Activated naive CD4-positive, alpha-beta T cell treated with anti-CD3 and anti-CD28 coated beads, Interleukin-2, amount 10 ng/mL, durations not matched to agents 7 days and 5 days (primary cell): ENCODE data around the gene RAD51B.

Experiments
- CTCF ChIA-PET: fragments of 350-600 bp; sonication (Branson Sonifier 250); formaldehyde crosslinking; loops from one replicate; lab custom pipeline; 2021; ENCODE audit warnings: antibody characterized with exemption; lab: Charles Lee
- DNase-seq: peaks from one replicate; pipeline ENCODE4 v3.0.0-alpha.2; 2020
- H3K27ac Mint-ChIP-seq: one replicate; pipeline ENCODE4 v1.8.0; 2021; ENCODE audit warnings: mild to moderate bottlenecking, moderate library complexity, mixed read lengths
- H3K27me3 Mint-ChIP-seq: one replicate; pipeline ENCODE4 v1.8.0; 2021; ENCODE audit warnings: mild to moderate bottlenecking, mixed read lengths
- H3K36me3 Mint-ChIP-seq: one replicate; pipeline ENCODE4 v1.8.0; 2021; ENCODE audit warnings: mixed read lengths
- H3K4me1 Mint-ChIP-seq: one replicate; pipeline ENCODE4 v1.8.0; 2021; ENCODE audit warnings: mixed read lengths
- H3K4me3 Mint-ChIP-seq: one replicate; pipeline ENCODE4 v1.8.0; 2021; ENCODE audit warnings: mild to moderate bottlenecking, moderate library complexity, mixed read lengths
- H3K9me3 Mint-ChIP-seq: one replicate; pipeline ENCODE4 v1.8.0; 2021; ENCODE audit warnings: mixed read lengths

RAD51B gene

DNA sequence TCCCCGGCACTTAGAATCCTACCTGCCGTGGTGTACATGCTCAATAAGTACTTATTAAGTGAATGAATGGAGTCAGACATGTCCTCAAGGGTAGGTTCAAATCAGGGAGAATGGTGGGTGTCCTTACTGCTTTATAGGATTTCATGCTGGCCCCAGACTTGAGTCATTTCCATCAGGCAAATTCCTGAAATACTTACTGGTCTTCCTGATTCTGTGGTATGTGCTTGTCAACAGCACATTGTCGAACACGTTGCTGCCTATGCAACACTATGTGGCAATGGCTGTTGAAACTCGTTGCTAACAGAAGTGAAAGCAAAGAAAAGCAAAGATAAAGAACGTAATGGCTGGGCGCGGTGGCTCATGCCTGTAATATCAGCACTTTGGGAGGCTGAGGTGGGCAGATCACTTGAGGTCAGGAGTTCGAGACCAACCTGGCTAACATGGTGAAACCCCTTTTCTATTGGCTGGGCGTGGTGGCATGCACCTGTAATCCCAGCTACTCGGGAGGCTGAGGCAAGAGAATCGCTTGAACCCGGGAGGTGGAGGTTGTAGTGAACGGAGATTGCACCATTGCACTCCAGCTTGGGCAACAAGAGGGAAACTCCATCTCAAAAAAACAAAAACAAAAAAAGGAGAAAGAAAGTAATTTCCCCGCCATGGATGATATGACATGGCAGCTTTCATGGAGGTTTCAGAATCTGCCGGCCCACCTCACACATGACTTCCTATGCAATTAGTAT, 758.4 kb downstream of the RAD51B start:
- CTCF ChIA-PET, result no interaction called here
- H3K4me3 Mint-ChIP-seq, result no peak overlapping the region
- H3K9me3 Mint-ChIP-seq, result peaks cover 2% of the 10 kb centered on the region
- H3K36me3 Mint-ChIP-seq, result peaks cover 2% of the 10 kb centered on the region
- H3K27me3 Mint-ChIP-seq, result peaks cover 8% of the 10 kb centered on the region
- no peak for DNase-seq
- H3K27ac Mint-ChIP-seq, result no peak overlapping the region
- H3K4me1 Mint-ChIP-seq, result no peaks in the 10 kb centered on the region

DNA sequence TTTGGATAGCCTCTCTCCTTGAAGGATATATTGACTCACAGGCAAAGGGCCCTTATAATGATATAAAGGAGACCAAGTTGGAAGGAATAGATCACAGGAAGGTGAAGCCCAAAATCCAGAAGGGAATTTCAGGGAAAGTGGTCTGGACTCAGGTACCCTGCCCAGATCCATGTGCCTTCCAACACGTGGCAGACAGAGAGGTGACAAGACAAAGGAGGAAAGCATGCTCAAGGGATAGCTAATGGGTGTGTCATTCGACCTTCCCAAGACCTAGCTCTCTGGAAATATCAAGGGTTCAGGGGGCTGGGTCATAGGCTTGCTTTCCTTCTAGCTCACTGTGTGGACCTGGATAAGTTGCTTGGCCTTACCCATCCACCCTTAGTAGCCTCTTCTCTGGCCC, 759.0 kb downstream of the RAD51B start:
- H3K27ac Mint-ChIP-seq, result no peak overlapping the region
- no peak overlapping the region for H3K4me3 Mint-ChIP-seq
- no peaks in the 10 kb centered on the region for H3K4me1 Mint-ChIP-seq
- no peak for DNase-seq
- peaks cover 8% of the 10 kb centered on the region for H3K27me3 Mint-ChIP-seq
- CTCF ChIA-PET, result no interaction called here
- peaks cover 2% of the 10 kb centered on the region for H3K36me3 Mint-ChIP-seq
- H3K9me3 Mint-ChIP-seq, result peaks cover 2% of the 10 kb centered on the region

DNA sequence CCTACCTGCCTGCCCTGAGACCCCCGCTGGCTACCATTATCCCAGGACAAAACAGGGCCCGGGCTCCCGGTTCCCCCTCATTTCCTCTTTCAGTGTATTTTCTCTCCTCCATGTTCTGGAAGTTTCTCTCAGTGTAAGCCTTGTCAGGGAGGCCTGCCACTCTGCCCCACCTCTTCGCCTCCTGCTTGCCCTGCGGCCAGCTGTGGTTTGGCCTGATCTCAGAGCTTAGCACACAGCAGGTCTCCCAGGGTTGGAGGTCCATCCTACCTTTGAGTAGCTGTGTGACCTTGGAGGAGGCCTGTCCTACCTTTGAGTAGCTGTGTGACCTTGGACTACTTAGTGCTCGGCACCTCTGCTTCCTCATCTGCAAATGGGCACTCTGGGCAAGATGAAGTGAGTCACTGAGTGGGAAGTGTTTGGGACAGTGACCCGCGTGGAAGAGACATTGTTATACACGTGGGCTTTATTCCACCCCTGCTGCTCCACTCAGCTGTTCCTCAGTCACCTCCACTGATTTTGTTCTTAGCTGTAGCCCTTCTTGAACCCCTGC, 760.6 kb downstream of the RAD51B start:
- DNase-seq, result no peak
- no peaks in the 10 kb centered on the region for H3K4me1 Mint-ChIP-seq
- H3K9me3 Mint-ChIP-seq, result peaks cover 2% of the 10 kb centered on the region
- H3K27ac Mint-ChIP-seq, result no peak overlapping the region
- peaks cover 2% of the 10 kb centered on the region for H3K36me3 Mint-ChIP-seq
- H3K27me3 Mint-ChIP-seq, result peaks cover 8% of the 10 kb centered on the region
- CTCF ChIA-PET, result no interaction called here
- no peak overlapping the region for H3K4me3 Mint-ChIP-seq

DNA sequence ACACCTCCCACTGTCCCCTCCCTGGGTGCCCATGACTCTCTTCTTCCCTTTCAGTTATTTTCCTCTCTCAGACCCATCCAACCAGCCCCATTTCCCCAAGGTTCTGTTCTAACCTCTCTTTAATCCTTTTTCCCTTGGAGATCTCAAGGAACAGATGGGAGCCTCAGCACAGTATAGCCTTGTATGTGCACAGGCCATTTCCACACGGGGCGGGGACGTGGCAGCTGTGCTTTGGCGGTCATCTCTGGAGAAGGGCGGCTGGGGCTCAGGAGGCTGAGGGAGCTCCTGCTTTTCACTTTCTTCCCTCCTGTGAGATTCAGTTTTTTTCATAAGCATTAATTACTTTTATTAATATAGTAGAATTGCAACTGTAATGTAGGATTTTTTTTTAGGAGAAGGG, 761.1 kb downstream of the RAD51B start:
- Mint-ChIP-seq H3K4me3 (no peak overlapping the region), H3K36me3 (peaks cover 2% of the 10 kb centered on the region), H3K4me1 (no peaks in the 10 kb centered on the region), H3K27me3 (peaks cover 5% of the 10 kb centered on the region), H3K9me3 (peaks cover 2% of the 10 kb centered on the region), H3K27ac (no peak overlapping the region)
- DNase-seq, result no peak
- CTCF ChIA-PET, result interaction anchor here (0.7 kb wide), 1 partner anchor 9 kb away, joined by 5 read pairs; no protein-coding TSS in a partner anchor

DNA sequence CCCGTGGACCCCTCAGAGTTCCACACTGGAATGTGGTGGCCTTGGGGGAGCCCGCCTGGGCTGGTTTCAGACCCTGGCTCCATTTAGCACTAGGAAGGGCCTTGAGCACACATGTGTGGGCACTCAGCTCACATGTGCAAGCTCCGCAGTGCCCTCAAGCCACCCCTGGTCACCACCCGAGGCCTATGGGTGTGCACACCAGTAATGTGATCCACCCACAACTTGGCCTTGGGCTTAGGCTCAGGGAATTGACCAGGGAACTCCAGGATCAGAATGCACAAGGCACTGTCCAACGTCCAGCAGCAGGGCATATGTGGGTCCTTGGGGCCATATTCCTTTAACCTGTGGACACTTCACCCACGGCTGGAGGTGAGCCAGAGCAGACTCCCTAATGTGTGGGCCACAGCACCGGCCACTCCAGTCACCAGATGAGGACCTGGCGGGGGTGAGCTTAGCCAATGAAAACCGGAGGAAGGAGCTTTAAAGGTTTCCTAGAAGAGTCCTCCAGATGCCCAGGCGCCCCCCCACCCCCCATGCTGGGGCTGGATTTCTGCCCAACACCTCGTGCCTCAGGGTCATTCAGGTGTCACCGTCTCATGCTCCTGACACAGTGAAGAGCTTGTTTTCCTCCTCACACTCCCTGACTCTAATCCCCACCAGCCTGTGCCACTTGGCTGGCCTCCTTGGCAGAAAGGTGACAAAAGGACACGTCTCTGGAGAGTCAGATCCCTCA, 764.1 kb downstream of the RAD51B start:
- CTCF ChIA-PET, result no interaction called here
- H3K4me1 Mint-ChIP-seq, result no peaks in the 10 kb centered on the region
- DNase-seq, result no peak
- peaks cover 2% of the 10 kb centered on the region for H3K36me3 Mint-ChIP-seq
- H3K27me3 Mint-ChIP-seq, result peaks cover 5% of the 10 kb centered on the region
- no peak overlapping the region for H3K4me3 Mint-ChIP-seq
- H3K9me3 Mint-ChIP-seq, result peaks cover 2% of the 10 kb centered on the region
- H3K27ac Mint-ChIP-seq, result no peak overlapping the region

DNA sequence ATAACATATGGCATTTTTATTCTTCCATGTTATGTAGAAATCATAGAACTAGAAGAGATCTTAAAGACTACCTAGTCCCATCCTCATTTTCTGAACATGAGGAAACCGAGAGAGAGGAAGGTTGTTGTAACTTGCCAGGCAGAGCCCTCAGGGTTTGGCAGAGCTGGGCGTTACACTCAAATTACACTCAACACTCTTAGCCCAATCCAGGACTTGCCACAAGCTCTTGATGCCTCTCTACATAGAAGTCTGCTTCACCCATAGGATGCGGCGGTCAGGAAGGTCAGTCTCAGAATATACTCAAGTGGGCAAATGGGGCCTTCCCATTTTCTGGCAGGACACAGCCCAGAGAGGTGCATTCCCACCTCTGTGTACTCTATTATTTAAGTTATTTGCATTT, 765.2 kb downstream of the RAD51B start:
- no peak overlapping the region for H3K27ac Mint-ChIP-seq

DNA sequence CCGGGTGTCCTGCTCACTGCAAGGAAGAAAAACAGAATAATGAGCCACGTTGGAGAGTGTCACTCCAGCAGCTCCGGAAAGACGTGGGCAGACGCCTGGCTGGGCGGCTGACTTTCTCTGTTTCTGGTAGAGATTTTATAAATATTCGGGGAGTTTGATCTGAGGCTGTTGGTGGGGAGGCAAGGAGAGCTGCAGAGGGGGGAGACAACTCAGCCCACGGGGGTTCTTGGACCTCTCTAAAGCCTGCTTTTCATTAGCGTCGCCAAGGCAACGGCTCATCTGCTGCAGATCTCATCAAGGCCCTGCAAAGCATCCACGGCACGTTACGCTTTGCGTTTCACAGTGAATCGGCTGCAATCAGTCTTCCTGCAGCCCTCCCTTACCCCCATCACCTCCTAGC, 766.1 kb downstream of the RAD51B start:
- CTCF ChIA-PET, result no interaction called here
- Mint-ChIP-seq H3K27ac (no peak overlapping the region), H3K4me3 (no peak overlapping the region), H3K9me3 (peaks cover 2% of the 10 kb centered on the region), H3K27me3 (peaks cover under 1% of the 10 kb centered on the region), H3K36me3 (no peaks in the 10 kb centered on the region), H3K4me1 (no peaks in the 10 kb centered on the region)
- DNase-seq, result no peak

More for the DNA sequence above, 765.2 kb downstream of the RAD51B start:
- H3K27me3 Mint-ChIP-seq, result peaks cover 5% of the 10 kb centered on the region
- DNase-seq, result no peak
- H3K9me3 Mint-ChIP-seq, result peaks cover 2% of the 10 kb centered on the region
- no peaks in the 10 kb centered on the region for H3K4me1 Mint-ChIP-seq
- H3K4me3 Mint-ChIP-seq, result no peak overlapping the region
- H3K36me3 Mint-ChIP-seq, result peaks cover 2% of the 10 kb centered on the region
- CTCF ChIA-PET, result no interaction called here

DNA sequence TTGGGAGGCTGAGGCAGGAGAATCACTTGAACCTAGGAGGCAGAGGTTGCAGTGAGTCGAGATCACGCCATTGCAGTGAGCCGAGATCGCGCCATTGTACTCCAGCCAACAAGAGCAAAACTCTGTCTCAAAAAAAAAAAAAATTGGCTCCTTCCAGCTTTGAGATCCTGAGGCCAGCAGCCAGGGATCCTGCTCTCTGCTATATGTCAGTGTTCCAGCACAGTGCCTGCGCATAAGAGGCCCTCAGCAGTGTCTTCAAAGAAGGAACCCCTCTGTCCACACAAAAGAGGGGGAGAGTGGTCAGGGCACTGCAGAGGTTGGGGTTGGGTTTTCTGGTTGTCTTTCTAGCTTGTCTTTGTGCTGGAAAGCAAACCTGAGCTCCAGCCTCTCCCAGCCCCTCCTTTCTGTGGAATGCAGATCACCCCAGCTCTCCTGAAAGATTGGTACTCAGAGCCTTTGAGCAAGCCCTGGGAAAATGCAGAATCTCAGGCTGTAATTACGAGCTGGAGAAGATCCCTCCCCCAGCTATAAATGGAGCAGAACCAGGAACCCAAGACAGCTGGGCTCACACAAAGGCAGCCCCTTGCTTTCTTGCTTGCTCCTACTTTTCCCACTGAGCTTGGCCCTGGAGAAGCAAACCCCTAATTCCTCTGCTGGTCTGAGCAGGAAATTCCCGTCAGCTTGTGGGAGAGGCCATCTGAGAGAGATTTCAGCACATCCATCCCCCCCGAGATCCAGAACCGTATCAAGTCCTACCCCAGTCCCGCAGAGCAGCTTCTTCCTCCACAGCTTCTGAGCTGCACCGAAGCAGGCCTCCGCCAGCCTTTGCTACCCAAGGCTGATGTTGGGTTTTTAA, 767.5 kb downstream of the RAD51B start:
- CTCF ChIA-PET, result no interaction called here

DNA sequence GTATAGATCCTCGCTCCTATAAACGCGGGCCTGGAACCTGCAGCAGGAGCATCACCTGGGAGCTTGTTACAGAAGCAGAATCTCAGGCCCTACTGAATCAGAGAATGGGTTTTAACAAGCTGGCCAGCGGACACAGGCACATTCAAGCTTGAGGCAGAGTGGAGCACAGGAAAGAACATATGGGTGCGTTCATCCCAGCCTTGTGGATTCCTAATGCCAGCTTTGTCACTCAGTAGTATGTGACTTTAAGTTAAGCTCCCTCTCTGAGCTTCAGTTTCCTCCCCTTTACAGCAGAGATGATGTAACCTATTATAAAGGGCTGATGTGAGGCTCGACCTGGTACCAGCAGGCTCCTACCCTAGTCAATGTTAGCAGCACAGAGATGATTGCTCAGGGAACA, 768.4 kb downstream of the RAD51B start:
- Mint-ChIP-seq H3K36me3 (no peaks in the 10 kb centered on the region), H3K27ac (no peak overlapping the region), H3K4me3 (no peak overlapping the region), H3K4me1 (no peaks in the 10 kb centered on the region), H3K27me3 (no peaks in the 10 kb centered on the region), H3K9me3 (no peaks in the 10 kb centered on the region)
- CTCF ChIA-PET, result no interaction called here
- DNase-seq, result no peak

More for the DNA sequence above, 767.5 kb downstream of the RAD51B start:
- peaks cover 2% of the 10 kb centered on the region for H3K9me3 Mint-ChIP-seq
- no peak overlapping the region for H3K4me3 Mint-ChIP-seq
- no peaks in the 10 kb centered on the region for H3K4me1 Mint-ChIP-seq
- H3K27me3 Mint-ChIP-seq, result no peaks in the 10 kb centered on the region
- no peak for DNase-seq
- no peak overlapping the region for H3K27ac Mint-ChIP-seq
- H3K36me3 Mint-ChIP-seq, result no peaks in the 10 kb centered on the region

DNA sequence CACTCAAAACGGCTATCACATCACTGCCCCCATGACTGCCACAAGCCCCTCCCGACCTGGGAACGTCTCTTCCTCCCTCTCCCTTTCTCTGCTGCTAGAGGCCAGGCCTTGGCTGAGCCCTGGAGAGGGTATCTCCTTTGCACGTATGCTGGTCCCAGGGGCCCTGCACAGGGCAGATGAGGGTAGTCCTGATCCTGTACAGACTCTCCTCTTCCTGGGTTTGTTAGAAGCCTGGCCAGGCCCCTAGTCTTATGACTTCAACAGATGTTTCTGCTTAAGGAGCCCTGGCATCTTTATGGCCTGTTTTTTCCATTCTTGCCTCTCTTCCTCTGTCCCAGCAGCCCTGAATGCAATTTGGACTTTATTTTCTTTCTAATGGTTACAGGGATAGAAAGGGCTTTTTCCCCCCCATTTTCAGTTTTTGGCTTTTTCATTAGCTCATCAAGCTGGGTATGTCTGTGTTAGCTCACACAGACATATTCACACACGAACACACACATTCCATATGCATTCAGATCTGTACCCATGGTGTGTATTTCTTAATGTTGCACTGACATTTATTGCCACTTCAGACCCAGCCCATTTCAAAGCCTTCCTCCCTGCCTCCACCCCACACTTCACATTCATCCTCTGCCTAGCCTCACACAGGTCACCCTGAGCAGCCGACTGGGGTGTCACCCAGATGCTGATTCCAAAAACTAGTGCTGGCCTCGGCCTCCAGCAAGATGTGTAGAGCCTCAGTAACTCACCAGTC, 770.0 kb downstream of the RAD51B start:
- Mint-ChIP-seq H3K4me1 (peaks cover 14% of the 10 kb centered on the region), H3K27me3 (no peaks in the 10 kb centered on the region), H3K4me3 (no peak overlapping the region), H3K9me3 (no peaks in the 10 kb centered on the region), H3K36me3 (no peaks in the 10 kb centered on the region), H3K27ac (no peak overlapping the region)
- no peak for DNase-seq
- CTCF ChIA-PET, result interaction anchor here (0.6 to 1.0 kb wide), 2 partner anchors 8 to 24 kb away, joined by 3 to 5 read pairs; no protein-coding TSS in a partner anchor

DNA sequence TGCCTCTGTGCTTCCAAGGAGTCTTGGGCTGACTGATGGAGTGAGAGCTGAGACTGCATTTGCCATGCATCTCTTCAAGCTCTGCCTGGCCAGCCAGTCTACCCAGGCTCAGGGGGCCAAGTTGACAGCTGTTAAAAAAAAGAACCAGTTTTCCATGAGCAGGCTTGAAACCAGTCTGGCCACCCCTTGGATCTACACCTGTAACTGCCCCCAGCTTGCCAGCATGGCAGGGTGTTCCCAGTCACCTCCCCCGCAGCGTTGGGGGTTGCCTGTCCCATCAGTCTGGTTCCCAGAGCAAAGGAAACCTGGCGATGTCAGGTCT, 770.6 kb downstream of the RAD51B start:
- Mint-ChIP-seq H3K27me3 (no peaks in the 10 kb centered on the region), H3K27ac (no peak overlapping the region), H3K4me3 (no peak overlapping the region), H3K4me1 (peaks cover 14% of the 10 kb centered on the region), H3K36me3 (no peaks in the 10 kb centered on the region), H3K9me3 (no peaks in the 10 kb centered on the region)
- DNase-seq, result no peak
- CTCF ChIA-PET, result interaction anchor here (0.6 kb wide), 1 partner anchor 9 kb away, joined by 5 read pairs; no protein-coding TSS in a partner anchor

DNA sequence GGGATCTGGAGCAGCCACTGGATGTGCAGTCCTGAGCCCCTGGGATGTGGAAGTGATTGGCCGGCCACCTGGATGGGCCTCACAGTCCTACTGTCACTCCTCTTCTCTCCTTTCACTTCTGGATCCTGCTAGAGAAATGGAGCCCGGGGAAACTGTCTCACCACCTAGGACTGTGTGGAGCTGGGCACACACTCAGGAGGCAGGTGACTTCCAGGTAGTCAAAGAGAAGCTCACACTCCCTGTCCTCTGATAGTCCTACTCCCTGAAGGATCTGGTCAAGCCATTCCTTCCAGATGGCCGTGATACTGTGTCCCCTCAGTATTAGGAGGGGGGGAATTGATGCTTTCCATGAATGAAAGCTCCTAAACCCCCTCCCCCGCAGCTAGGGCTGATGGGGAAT, 772.2 kb downstream of the RAD51B start:
- Mint-ChIP-seq H3K4me1 (peaks cover 14% of the 10 kb centered on the region), H3K27ac (no peak overlapping the region), H3K27me3 (no peaks in the 10 kb centered on the region), H3K4me3 (no peak overlapping the region), H3K36me3 (no peaks in the 10 kb centered on the region), H3K9me3 (no peaks in the 10 kb centered on the region)
- DNase-seq, result no peak
- CTCF ChIA-PET, result no interaction called here

DNA sequence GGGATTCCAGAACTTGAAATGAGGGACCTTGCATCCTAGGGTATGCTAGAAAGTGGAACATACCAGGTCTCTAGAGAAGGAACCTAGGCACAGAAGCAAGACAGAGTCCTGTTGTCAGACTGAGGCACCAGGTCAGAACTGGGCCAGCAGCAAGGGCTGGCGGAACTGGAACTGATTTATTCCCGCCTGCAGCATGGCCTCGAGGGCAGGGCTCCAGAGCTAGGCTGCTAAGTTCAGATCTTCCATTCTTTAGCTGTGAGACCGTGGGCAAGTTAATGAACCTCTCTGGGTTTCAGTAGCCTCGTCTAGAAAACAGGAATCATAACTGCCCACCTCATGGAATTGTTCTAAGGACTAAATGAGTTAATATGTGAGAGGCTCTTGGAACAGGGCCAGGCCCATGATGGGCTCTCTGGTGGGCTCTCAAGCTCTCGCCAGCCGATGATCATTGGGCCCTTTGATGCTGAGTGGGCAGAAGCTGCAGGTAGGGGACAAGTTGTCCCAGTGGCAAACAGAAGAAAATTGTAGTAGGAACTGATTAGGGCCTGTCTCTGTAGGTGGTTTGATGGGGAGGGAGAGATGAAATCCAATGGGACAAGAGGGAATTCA, 773.5 kb downstream of the RAD51B start:
- Mint-ChIP-seq H3K4me1 (peaks cover 14% of the 10 kb centered on the region), H3K36me3 (no peaks in the 10 kb centered on the region), H3K4me3 (no peak overlapping the region), H3K9me3 (no peaks in the 10 kb centered on the region), H3K27ac (no peak overlapping the region), H3K27me3 (no peaks in the 10 kb centered on the region)
- CTCF ChIA-PET, result no interaction called here
- DNase-seq, result no peak
